ENCODE data around the gene TPK1.

- TF ChIP-seq POLR2A (IDR thresholded peaks at IDR 0.05; ENCODE audit: low read depth, low read length) (no peak), TAF1 (IDR thresholded peaks at IDR 0.05; ENCODE audit: borderline replicate concordance, low read depth, low read length) (no peak)
Observed at GRCh38 chr7:144791488-144791887, 44.4 kb downstream of the TPK1 start.

All from GM12892 (cell line).